NCI-H82 treated with DMSO at 0.1 percent for 48 hours (cell line): ENCODE results near the gene SLC9B2.
"Not testable (repeated sequence)": the region's sequence is repeated elsewhere in the genome, so short reads cannot be mapped to it uniquely, and the experiment has no call there.

ENCODE experiments used
- DNase-seq: peaks from one replicate; lab custom pipeline; 2025; ENCODE audit not compliant: unreplicated experiment; lab: John Stamatoyannopoulos, UW

Gene SLC9B2

DNA sequence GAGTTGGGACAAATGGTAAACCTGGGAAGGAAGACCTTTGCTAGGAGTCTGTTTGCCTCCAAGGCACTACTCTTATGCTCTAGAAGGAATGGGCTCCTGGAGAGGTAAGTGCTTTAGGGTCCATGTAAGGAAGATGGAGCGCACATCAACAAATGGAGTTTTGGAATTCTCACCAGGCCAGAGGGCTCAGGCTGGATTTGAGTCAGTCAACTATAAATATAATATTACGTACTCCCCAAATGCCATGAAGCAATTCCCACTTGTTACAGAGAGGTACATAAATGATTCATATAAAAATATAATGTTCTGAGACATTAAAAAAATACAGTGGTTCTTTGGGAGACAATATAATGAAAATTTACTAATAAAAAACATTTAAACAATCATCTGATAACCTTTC lies 55.4 kb downstream of the SLC9B2 start:
- no peak for DNase-seq

DNA sequence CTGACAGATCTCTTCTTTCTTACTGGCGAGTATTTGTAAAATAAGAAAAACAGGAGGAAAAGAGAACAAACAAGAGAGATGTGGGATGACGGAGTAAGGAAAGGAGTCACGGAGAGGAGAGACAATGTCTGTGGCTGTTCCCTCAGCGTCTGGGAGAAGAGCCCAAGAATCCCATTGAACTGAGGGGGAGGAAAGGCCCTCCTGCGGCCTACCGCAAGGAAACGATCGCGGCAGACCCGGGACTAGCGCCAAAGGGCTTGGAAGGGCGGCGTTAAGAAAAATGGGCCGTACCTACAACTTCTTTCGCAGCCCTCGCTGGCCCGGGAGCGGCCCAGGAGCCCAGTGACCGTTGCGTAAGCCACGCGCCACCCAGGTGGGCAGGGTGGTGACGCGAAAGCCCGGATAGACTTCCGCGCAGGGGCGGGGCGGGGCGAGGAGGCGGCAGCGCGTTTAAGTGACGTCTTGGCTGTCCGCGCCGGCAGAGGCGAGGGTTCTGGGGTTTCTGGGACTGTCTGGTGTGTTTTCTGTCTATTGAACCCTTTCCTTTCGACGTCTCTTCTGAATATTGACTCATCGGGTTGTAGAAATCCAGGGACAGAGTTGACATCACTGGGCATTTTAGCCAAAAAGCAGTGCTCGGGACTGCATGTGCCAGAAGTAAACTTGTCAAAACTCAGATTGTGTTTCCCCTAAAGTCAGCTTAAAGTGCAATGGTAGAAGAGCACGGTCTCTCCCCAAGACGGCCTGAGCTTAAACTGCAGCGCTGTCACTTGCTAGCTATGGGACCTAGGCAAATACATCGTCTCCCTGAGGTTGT lies 57.0 kb downstream of the SLC9B2 start, which contains the start of gene SLC9B1:
Gene SLC9B1, minus strand, starts transcription at position 398 of the 817 bp plus-strand sequence. CDS start 27,994 bp downstream, outside the sequence.
- DNase-seq, result no peak

DNA sequence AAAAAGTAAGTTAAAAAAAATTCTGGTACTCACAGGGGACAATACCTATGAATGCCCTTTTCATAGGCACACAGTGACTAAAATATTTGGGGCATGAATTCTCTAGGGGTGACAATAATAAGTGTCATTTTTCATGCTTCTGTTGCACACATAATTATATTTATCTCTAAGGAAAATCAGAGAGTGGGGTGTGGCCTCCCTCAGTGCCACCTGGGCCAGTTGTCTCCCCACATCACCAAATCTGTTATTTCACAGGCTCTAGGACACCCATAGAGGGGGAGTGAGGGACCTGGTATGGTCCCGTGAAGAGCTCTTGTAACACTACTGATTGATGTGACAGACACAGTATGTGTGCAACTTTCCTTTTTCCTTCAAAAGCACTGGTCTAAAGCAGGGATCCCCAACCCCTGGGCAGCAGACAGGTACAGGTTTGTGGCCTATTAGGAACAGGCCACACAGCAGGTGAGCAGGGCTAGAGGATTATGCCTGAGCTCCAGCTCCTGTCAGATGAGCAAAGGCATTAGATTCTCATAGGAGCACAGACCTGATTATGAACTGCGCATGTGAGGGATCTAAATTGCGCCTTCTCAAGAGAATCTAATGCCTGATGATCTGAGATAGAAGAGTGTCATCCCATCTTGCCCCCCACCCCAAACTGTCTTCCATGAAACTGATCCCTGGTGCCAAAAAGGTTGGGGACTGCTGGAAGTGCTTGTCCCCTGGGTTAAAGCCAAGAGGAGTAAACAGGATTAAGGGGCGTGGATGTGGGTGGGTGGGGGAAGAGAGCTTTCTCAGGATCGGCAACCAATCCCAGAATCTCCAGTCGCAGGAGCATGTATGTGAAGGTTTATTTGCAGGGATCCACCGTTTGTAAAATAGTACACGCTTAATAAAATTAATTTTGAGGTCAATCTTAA lies 57.9 kb downstream of the SLC9B2 start:
- DNase-seq, result peak; percentile 68

DNA sequence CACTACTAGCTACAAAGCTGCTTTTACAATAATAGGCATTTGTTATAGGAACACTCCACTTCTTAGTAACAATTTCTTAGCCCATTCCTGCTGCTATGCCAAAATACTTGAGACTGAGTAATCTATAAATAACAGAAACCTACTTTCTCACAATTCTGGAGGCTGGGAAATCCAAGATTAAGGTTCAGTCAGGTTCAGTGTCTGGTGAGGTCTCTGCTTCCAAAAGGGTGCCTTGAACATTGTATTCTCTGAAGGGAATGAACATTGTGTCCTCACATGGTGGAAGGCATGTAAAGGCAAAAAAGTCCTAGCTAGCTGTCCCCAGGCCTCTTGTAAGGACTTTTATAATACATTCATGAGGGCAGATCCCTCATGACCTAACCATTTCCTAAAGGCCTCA lies 64.0 kb downstream of the SLC9B2 start:
- DNase-seq, result no peak

DNA sequence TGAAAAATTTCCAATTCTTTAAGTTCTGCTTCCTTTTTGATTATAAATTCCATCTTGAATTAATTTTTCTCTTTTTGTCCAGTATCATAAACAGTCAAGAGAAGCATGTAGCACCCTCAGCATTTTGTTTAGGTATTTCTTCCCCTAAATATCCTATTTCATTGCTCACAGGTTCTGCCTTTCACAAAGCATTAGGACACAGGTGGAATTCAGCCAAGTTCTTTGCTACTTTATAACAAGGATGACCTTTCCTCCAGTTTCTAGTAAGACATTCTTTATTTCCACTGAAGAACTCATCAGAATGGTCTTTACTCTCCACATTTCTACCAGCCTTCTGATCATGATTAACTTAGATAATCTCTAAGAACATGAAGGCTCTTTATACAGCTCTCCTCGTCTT lies 64.5 kb downstream of the SLC9B2 start:
- no peak for DNase-seq

DNA sequence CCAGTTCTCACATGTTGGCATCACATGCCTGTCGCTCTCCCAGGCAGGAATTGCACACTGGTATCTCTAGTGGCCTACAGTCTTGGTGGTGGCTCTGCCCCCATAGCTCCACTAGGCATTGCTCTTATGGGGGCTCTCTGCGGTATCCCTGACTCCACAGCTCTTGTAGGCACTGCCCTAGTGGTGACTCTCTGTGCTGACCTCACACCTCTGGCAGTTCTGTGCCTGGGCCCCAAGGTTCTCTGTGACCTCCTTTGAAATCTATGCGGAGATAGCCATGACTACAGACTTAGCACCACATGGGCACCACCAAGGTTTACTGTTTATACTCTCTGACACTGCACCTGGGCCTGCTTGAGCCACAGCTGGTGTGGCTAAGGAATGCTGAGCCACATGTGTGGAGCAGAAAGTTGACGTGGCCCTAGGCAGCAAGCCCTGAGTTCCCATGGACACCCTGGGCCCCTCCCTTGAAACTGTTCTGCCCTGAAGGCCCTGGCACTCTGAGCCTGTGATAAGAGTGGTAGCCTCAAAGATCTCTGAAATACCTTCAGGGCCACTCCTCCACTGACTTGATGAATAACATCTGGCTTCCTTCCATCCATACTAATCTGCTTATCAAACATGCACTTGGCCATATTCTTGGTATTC lies 65.1 kb downstream of the SLC9B2 start:
- DNase-seq, result no peak

DNA sequence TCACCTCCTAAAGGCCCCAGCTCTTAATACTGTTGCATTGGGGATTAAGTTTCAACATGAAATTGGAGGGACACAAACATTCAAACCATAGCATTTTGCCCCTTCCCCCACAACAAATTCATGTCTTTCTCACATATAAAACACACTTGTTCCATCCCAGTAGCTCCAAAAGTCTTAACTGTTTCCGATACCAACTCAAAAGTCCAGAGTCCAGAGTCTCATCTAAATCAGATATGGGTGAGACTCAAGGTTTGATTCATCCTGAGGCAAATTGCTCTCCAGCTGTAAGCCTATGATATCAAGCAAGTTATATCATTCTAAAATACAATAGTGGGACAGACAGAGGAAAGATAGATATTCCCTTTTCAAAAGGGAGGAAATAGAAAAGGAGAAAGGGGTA lies 65.8 kb downstream of the SLC9B2 start:
- DNase-seq, result no peak

DNA sequence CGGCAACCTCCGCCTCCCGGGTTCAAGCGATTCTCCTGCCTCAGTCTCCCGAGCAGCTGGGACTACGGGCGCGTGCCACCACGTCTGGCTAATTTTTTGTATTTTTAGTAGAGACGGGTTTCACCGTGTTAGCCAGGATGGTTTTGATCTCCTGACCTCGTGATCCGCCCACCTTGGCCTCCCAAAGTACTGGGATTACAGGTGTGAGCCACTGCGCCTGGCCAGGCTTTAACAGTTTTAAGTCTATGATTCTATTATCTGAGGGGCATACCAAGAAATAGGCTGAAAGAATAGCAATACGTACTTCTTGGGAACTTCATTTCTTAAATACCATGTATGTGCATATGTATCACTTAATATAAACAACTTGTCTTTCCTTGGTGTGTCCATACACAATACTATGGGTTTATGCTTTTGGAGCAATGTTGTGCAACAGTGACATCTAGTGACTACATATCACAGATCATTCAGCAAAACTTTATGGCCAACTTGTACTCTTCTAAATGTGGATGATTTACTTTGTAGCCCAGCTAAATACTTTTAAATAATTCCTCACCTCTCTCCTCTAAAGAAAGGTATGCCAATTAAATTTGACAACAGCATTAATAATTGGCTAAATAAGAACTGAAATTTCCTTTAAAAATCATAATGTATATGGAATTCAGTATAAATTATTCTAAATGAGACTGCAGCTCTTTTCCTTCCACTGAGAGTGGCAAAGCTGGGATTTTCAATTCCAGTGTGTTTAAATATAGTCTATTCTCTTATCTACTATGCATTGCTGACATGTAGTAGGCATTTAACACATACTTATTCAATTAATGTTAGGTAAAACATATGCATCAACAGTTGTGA lies 67.5 kb downstream of the SLC9B2 start:
- peak; percentile 27 for DNase-seq

DNA sequence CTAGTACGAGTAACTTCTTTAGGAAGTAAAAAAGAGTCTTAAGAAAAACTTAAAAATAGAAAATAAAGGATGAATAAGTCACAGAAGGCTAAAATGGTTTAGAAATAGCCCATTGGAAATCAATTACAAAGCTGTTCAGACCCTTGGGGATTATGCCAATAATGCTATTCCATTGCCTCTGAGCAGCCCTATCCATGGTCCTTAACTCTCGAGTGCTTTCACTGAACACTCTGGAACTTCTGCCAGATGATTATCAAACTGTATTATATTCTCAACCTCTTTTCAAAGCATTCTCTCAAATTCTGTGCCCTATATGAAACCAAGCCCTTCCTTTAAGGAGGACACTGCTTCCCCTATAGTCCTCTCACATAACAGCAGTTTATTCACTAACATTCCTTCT lies 74.0 kb downstream of the SLC9B2 start:
- DNase-seq, result no peak

DNA sequence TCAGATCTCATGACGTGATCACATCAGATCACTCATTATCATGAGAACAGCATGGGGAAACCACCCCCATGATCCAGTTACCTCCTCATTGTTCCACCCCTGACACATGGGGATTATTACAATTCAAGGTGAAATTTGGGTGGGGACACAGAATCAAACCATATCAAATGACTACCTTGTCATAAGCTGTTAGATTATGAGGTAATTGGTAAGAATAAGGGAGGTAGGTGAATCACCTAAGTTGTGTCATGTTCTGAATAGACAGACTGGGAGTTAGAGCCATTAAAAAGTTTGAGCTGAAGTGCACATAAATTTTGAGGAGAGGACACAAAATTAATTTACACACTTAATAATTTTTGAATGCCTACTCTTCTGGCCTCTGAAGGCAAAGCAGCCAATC lies 81.8 kb downstream of the SLC9B2 start:
- DNase-seq, result no peak

DNA sequence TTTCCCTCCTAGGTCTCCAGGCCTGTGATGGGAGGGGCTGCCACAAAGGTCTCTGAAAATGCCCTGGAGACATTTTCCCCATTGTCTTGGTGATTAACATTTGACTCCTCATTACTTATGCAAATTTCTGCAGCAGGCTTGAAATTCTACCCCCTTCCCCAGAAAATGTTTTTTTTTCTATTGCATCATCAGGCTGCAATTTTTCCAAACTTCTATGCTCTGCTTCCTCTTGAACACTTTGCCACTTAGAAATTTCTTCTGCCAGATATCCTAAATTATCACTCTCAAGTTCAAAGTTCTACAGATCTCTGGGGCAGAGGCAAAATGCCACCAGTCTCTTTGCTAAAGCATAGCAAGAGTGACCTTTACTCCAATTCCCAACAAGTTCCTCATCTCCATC lies 82.6 kb downstream of the SLC9B2 start:
- DNase-seq, result not testable (repeated sequence)

DNA sequence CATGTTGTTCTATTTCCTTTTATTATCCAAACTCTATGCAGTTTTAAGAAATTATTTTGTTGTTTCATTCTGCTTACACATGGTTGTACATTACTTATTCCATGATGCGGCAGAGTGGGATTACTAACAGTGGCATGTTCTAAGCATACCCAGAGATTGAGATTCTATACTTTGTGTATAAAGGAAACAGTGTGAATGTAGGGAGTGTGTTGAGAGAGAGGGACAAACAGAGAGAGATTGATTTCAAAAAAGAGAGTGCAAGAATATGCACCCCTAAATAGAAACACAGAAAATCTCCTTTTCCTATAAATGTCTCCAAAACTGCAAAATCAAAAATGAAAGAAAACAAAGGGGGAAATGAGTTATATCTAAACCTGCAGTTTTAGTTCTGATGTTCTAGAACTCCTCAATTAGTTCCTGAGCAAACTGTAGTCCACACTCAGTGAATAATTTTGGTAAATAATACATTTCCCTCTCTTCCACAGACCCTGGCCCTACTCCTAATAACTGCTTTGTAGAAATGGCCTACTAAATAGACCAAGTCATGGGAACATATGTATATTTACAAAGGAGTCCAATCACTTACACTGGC lies 88.0 kb downstream of the SLC9B2 start:
- DNase-seq, result no peak

DNA sequence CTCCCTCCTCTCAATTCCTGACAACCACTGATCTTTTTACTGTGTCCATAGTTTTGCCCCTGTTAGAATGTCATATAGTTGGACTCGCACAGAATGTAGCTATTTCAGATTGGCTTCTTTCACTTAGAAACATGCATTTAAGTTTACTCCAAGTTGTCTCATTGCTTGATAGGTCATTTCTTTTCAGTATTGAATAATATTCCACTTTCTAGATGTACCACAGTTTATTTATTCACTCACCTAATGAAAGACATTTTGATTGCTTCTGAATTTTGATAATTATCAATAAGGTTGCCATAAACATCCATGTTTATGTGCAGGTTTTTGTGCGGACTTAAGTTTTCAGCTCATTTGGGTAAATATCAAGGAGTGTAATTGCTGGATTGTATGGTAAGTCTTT lies 95.6 kb downstream of the SLC9B2 start:
- DNase-seq, result no peak
